GM12872 (cell line): Measurements from ENCODE around the gene IKZF4.

Experiments
- CTCF ChIP-seq: IDR thresholded peaks from 3 replicates; pipeline ENCODE4 v1.5.1; 2011; ENCODE audit warnings: low read depth, mild to moderate bottlenecking, low read length, moderate library complexity; ENCODE audit not compliant: insufficient read depth

The IKZF4 gene

GRCh38 chr12:56010111-56010570, 10.7 kb upstream of the IKZF4 start:
- no peak for TF ChIP-seq CTCF

- no peak for TF ChIP-seq CTCF
Observed at GRCh38 chr12:56011509-56012090, 9.2 kb upstream of the IKZF4 start.

GRCh38 chr12:56013482-56013881, 7.4 kb upstream of the IKZF4 start:
- TF ChIP-seq CTCF = no peak

GRCh38 chr12:56014205-56014604, 6.6 kb upstream of the IKZF4 start:
- TF ChIP-seq CTCF = no peak

GRCh38 chr12:56017181-56017580, 3.7 kb upstream of the IKZF4 start:
- no peak for TF ChIP-seq CTCF

- TF ChIP-seq CTCF = no peak
Observed at GRCh38 chr12:56018356-56018755, 2.5 kb upstream of the IKZF4 start.

- TF ChIP-seq CTCF = no peak
Observed at GRCh38 chr12:56021889-56022497, 1.1 kb downstream of the IKZF4 start.
